K562 (cell line): ENCODE results near the gene LTN1. TPM values are rescaled to one million over a fixed set of nuclear protein-coding genes. Genes with fewer than 3 reads are reported as not detected.

ENCODE experiments used
- ARID1B ChIP-seq: fragments of 450-650 bp; IDR thresholded peaks from 2 replicates; pipeline ENCODE4 v1.6.1; 2016; ENCODE audit warnings: antibody characterized with exemption, mild to moderate bottlenecking, inconsistent platforms
- CXXC5 ChIP-seq: fragments of 250-450 bp; sonication (Bioruptor Pico); IDR thresholded peaks from 2 replicates; pipeline ENCODE4 v1.8.0; 2022; ENCODE audit warnings: inconsistent platforms, mild to moderate bottlenecking, moderate library complexity
- ESRRA ChIP-seq: fragments of 450-650 bp; IDR thresholded peaks from 2 replicates; pipeline ENCODE4 v1.6.1; 2014; ENCODE audit warnings: low read depth, mild to moderate bottlenecking, moderate library complexity, borderline replicate concordance
- HCFC1 ChIP-seq: IDR thresholded peaks from 2 replicates; pipeline ENCODE4 v1.6.1; 2012; ENCODE audit warnings: low read depth, low read length, improper control_type of control experiment
- PCBP2 ChIP-seq: fragments of 200-400 bp; formaldehyde crosslinking; IDR thresholded peaks from 2 replicates; pipeline ENCODE4 v1.6.1; 2018; ENCODE audit warnings: low read length, low read depth, mild to moderate bottlenecking, moderate library complexity; ENCODE audit not compliant: poor library complexity, severe bottlenecking
- TCFL5 ChIP-seq: fragments of 250-450 bp; sonication (Bioruptor Pico); conservative IDR thresholded peaks from 2 replicates; pipeline ENCODE4 v1.6.1; 2021; ENCODE audit warnings: mild to moderate bottlenecking, moderate library complexity, matching md5 sums
- ZC3H4 ChIP-seq: sonication (generic); formaldehyde crosslinking; IDR thresholded peaks from 2 replicates; pipeline ENCODE4 v1.9.0; 2021; ENCODE audit warnings: missing genetic modification reagents, borderline replicate concordance
- ZNF175 ChIP-seq: fragments of 200-800 bp; sonication (Bioruptor generic); IDR thresholded peaks from 2 replicates; pipeline ENCODE4 v1.6.1; 2016; ENCODE audit warnings: low read depth, mild to moderate bottlenecking, missing genetic modification characterization, missing compliant biosample characterization
- ZNF197 ChIP-seq: fragments of 200-800 bp; sonication (Bioruptor generic); IDR thresholded peaks from 2 replicates; pipeline ENCODE4 v1.6.1; 2016; ENCODE audit warnings: low read depth, missing genetic modification characterization, missing compliant biosample characterization
- ZNF232 ChIP-seq: sonication (generic); formaldehyde crosslinking; IDR thresholded peaks from 2 replicates; pipeline ENCODE4 v1.8.0; 2022; ENCODE audit warnings: mild to moderate bottlenecking, missing genetic modification reagents
- ZNF263 ChIP-seq: sonication (generic); formaldehyde crosslinking; IDR thresholded peaks from 2 replicates; pipeline ENCODE4 v1.8.0; 2022; ENCODE audit warnings: mild to moderate bottlenecking, missing genetic modification reagents, borderline replicate concordance
- ZNF507 ChIP-seq: conservative IDR thresholded peaks from 2 replicates; pipeline ENCODE4 v1.6.1; 2017; ENCODE audit warnings: missing genetic modification characterization, missing compliant biosample characterization
- ZNF57 ChIP-seq: fragments of 450-650 bp; formaldehyde crosslinking; IDR thresholded peaks from 2 replicates; pipeline ENCODE4 v1.4.0; 2020; ENCODE audit warnings: mild to moderate bottlenecking, moderate library complexity
- polyA plus RNA-seq, 8 experiments: library from polyadenylated mRNA; depleted of rRNA in 4 of 8; stranded (reverse) in 5 of 8; unstranded in 3 of 8; fragments of >200 nt; fragmentation: Nextera tagmentation in 2 of 8; fragmentation: Illumina TruSeq in 1 of 8; extraction: Ambion mirVana in 2 of 8; extraction: Trizol in 1 of 8; gene quantifications; 2 replicates each; pipeline versions ENCODE4 v1.2.1 to v1.2.3, GENCODE V29; 2011 to 2014; ENCODE audit warnings: inconsistent platforms in 1 of 8, missing spikeins in 1 of 8
- total RNA-seq, 7 experiments: library from RNA; depleted of rRNA in 6 of 7; stranded (reverse); fragments of >200 nt in 6 of 7; fragmentation: Illumina TruSeq in 2 of 7; extraction: Trizol in 2 of 7; gene quantifications; 2 replicates each; pipeline versions ENCODE4 v1.2.1 to v1.2.3, GENCODE V29; 2011 to 2021; ENCODE audit warnings: low replicate concordance in 1 of 7
- TF ChIP-seq, protein P1 (sequence below): fragments of 200-800 bp; sonication (Bioruptor generic); IDR thresholded peaks from 2 replicates; pipeline ENCODE4 v1.6.1; 2017; ENCODE audit warnings: missing genetic modification characterization, missing compliant biosample characterization
- TF ChIP-seq, protein P2 (sequence below): sonication (generic); formaldehyde crosslinking; IDR thresholded peaks from 2 replicates; pipeline ENCODE4 v1.8.0; 2022; ENCODE audit warnings: mild to moderate bottlenecking, missing genetic modification reagents
- TF ChIP-seq, protein P3 (sequence below): fragments of 250-450 bp; sonication (Bioruptor Pico); IDR thresholded peaks from 2 replicates; pipeline ENCODE4 v1.5.0; 2020; ENCODE audit warnings: mild to moderate bottlenecking, borderline replicate concordance
- TF ChIP-seq, protein P4 (sequence below), 2 experiments: fragments of 450-650 bp; IDR thresholded peaks; 2 replicates each; pipeline ENCODE4 v1.6.1; 2018; ENCODE audit warnings: mild to moderate bottlenecking in 2 of 2, low read depth in 1 of 2; ENCODE audit not compliant: partially characterized antibody in 2 of 2

LTN1 gene
- total and polyA plus RNA-seq, 9 of the 15 experiments (the other 6 are each of a cell fraction or from before 2014, with no cell fraction given): 15.7 to 49.6 (median 28.7) TPM

DNA sequence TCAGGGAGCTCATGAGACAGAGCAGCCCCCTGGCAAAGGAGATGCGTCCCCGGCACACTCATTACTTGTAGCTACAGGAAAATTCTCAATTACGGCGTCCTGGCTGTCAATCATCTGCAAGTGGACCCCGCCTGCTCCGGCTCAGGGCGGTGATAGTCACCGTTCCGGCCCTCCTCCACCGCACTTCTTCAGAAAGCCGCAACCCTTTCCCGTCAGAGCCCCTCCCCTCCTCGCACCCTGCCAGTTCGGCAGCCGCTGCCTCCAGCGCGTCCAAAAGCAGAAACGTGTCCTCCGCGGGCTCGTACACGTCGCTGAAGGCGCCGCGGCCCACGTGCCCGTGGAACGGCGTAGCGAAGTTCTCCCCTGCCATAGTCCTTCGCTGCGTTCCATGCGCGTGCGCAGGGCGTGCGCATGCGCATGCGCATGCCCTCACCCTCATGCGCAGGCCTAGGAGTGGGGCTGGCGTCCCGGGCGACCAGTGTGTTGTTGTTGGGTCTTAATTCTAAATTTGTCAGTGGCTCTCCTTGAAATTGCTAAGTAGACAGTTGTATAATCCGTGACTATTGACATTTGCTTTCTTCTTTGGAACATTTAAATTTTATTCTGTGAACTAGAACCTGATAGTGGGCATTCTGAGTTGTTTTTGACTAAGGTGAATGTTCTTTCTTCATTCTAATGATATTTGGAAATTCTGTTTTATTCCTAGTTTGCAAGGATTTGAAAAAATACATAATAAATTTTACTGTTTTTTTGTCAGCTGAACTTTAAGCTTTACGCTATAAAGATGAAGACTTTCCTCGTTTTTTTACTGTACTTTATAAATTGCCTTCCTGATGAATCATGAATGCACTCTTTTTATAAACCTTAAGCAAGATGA lies 107.5 kb downstream of the LTN1 start (continued):
- TF ChIP-seq CXXC5 (CRISPR knock-in tag) (peak; percentile 99), HCFC1 (peak; percentile 56), ZNF263 (CRISPR knock-in tag) (peak; percentile 82), ZNF507 (tag) (no peak), ZNF57 (CRISPR knock-in tag) (no peak), PCBP2 (no peak), ZC3H4 (CRISPR knock-in tag) (no peak), ESRRA (peak; percentile 70), ZNF232 (CRISPR knock-in tag) (peak; percentile 90), ZNF175 (CRISPR knock-in tag) (peak; percentile 92), ZNF197 (CRISPR knock-in tag) (0 out of 2 replicates have a peak, but pooled peaks have one; percentile 61), ARID1B (peak; percentile 29), TCFL5 (CRISPR knock-in tag) (no peak)
- TF ChIP-seq, protein P1, sequence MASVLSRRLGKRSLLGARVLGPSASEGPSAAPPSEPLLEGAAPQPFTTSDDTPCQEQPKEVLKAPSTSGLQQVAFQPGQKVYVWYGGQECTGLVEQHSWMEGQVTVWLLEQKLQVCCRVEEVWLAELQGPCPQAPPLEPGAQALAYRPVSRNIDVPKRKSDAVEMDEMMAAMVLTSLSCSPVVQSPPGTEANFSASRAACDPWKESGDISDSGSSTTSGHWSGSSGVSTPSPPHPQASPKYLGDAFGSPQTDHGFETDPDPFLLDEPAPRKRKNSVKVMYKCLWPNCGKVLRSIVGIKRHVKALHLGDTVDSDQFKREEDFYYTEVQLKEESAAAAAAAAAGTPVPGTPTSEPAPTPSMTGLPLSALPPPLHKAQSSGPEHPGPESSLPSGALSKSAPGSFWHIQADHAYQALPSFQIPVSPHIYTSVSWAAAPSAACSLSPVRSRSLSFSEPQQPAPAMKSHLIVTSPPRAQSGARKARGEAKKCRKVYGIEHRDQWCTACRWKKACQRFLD (CRISPR knock-in tag): peak; percentile 90
- TF ChIP-seq, protein P2, sequence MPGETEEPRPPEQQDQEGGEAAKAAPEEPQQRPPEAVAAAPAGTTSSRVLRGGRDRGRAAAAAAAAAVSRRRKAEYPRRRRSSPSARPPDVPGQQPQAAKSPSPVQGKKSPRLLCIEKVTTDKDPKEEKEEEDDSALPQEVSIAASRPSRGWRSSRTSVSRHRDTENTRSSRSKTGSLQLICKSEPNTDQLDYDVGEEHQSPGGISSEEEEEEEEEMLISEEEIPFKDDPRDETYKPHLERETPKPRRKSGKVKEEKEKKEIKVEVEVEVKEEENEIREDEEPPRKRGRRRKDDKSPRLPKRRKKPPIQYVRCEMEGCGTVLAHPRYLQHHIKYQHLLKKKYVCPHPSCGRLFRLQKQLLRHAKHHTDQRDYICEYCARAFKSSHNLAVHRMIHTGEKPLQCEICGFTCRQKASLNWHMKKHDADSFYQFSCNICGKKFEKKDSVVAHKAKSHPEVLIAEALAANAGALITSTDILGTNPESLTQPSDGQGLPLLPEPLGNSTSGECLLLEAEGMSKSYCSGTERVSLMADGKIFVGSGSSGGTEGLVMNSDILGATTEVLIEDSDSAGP (CRISPR knock-in tag): peak; percentile 84
- TF ChIP-seq, protein P3, sequence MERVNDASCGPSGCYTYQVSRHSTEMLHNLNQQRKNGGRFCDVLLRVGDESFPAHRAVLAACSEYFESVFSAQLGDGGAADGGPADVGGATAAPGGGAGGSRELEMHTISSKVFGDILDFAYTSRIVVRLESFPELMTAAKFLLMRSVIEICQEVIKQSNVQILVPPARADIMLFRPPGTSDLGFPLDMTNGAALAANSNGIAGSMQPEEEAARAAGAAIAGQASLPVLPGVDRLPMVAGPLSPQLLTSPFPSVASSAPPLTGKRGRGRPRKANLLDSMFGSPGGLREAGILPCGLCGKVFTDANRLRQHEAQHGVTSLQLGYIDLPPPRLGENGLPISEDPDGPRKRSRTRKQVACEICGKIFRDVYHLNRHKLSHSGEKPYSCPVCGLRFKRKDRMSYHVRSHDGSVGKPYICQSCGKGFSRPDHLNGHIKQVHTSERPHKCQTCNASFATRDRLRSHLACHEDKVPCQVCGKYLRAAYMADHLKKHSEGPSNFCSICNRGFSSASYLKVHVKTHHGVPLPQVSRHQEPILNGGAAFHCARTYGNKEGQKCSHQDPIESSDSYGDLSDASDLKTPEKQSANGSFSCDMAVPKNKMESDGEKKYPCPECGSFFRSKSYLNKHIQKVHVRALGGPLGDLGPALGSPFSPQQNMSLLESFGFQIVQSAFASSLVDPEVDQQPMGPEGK (CRISPR knock-in tag): 0 out of 2 replicates have a peak, but pooled peaks have one; percentile 47
- TF ChIP-seq, protein P4, sequence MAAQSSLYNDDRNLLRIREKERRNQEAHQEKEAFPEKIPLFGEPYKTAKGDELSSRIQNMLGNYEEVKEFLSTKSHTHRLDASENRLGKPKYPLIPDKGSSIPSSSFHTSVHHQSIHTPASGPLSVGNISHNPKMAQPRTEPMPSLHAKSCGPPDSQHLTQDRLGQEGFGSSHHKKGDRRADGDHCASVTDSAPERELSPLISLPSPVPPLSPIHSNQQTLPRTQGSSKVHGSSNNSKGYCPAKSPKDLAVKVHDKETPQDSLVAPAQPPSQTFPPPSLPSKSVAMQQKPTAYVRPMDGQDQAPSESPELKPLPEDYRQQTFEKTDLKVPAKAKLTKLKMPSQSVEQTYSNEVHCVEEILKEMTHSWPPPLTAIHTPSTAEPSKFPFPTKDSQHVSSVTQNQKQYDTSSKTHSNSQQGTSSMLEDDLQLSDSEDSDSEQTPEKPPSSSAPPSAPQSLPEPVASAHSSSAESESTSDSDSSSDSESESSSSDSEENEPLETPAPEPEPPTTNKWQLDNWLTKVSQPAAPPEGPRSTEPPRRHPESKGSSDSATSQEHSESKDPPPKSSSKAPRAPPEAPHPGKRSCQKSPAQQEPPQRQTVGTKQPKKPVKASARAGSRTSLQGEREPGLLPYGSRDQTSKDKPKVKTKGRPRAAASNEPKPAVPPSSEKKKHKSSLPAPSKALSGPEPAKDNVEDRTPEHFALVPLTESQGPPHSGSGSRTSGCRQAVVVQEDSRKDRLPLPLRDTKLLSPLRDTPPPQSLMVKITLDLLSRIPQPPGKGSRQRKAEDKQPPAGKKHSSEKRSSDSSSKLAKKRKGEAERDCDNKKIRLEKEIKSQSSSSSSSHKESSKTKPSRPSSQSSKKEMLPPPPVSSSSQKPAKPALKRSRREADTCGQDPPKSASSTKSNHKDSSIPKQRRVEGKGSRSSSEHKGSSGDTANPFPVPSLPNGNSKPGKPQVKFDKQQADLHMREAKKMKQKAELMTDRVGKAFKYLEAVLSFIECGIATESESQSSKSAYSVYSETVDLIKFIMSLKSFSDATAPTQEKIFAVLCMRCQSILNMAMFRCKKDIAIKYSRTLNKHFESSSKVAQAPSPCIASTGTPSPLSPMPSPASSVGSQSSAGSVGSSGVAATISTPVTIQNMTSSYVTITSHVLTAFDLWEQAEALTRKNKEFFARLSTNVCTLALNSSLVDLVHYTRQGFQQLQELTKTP (IDR thresholded peaks at IDR 0.05; ENCODE audit: low read depth in 1 of 2, partially characterized antibody in 2 of 2): no peak
